ENCODE results near the gene ISOC2.

Gene ISOC2

GRCh38 chr19:55489711-55490477, 28.5 kb upstream of the ISOC2 start:
- DNase-seq (ENCODE audit: low read depth, low spot score): no peak

GRCh38 chr19:55488986-55489710, 27.7 kb upstream of the ISOC2 start:
- no peak for DNase-seq (ENCODE audit: low read depth, low spot score)

GRCh38 chr19:55487924-55488687, 26.7 kb upstream of the ISOC2 start, which contains the start of gene SSC5D:
TSS of gene SSC5D (plus strand) at chr19:55488436. CDS start at chr19:55488590, 154 bp downstream.
- no peak for DNase-seq (ENCODE audit: low read depth, low spot score)

GRCh38 chr19:55486971-55487923, 25.8 kb upstream of the ISOC2 start:
- peak; percentile 63 for DNase-seq (ENCODE audit: low read depth, low spot score)

GRCh38 chr19:55486043-55486970, 24.9 kb upstream of the ISOC2 start:
- DNase-seq (ENCODE audit: low read depth, low spot score): no peak

GRCh38 chr19:55485439-55486011, 24.1 kb upstream of the ISOC2 start:
- DNase-seq (ENCODE audit: low read depth, low spot score): no peak

- no peak for DNase-seq (ENCODE audit: low read depth, low spot score)
Measured at GRCh38 chr19:55484593-55485438, 23.4 kb upstream of the ISOC2 start, which contains the start of gene NAT14. TSS of gene NAT14 (plus strand) at chr19:55485188. CDS start at chr19:55485709, 521 bp downstream.

GRCh38 chr19:55483706-55484592, 22.5 kb upstream of the ISOC2 start:
- no peak for DNase-seq (ENCODE audit: low read depth, low spot score)

- DNase-seq (ENCODE audit: low read depth, low spot score): no peak
Measured at GRCh38 chr19:55482967-55483705, 21.7 kb upstream of the ISOC2 start.

GRCh38 chr19:55482156-55482961, 20.9 kb upstream of the ISOC2 start:
- DNase-seq (ENCODE audit: low read depth, low spot score): no peak

GRCh38 chr19:55481794-55482155, 20.3 kb upstream of the ISOC2 start:
- DNase-seq (ENCODE audit: low read depth, low spot score): no peak

- no peak for DNase-seq (ENCODE audit: low read depth, low spot score)
Measured at GRCh38 chr19:55481148-55481793, 19.8 kb upstream of the ISOC2 start.

- DNase-seq (ENCODE audit: low read depth, low spot score): no peak
Measured at GRCh38 chr19:55479451-55480230, 18.2 kb upstream of the ISOC2 start.

- DNase-seq (ENCODE audit: low read depth, low spot score): no peak
Measured at GRCh38 chr19:55479045-55479444, 17.6 kb upstream of the ISOC2 start.

- DNase-seq (ENCODE audit: low read depth, low spot score): no peak
Measured at GRCh38 chr19:55478364-55478763, 16.9 kb upstream of the ISOC2 start.

Data from brain pericyte (primary cell).